ENCODE results near the gene CRKL. TPM values are rescaled to one million over a fixed set of nuclear protein-coding genes. Genes with fewer than 3 reads are reported as not detected.

The CRKL gene
- total RNA-seq, 1 experiment from 2014 or later: 82.7 TPM

Other genes with a start within 250 kb of the CRKL start
- 1.3 and 1.5 TPM in 2 replicates for gene SERPIND1, start 143.3 kb upstream of the CRKL start, total RNA-seq (2022)
- gene PI4KA, start 58.6 kb upstream of the CRKL start, total RNA-seq (2022): 66.9 and 67.2 TPM in 2 replicates
- gene SNAP29, start 58.4 kb upstream of the CRKL start, total RNA-seq (2022): 26.2 and 26.8 TPM in 2 replicates
- gene AIFM3, start 49.8 kb downstream of the CRKL start, total RNA-seq (2022): 0.73 and 3.0 TPM in 2 replicates
- gene LZTR1, start 64.9 kb downstream of the CRKL start, total RNA-seq (2022): 37.2 and 41.3 TPM in 2 replicates
- gene THAP7, start 84.7 kb downstream of the CRKL start, total RNA-seq (2022): 29.1 and 30.6 TPM in 2 replicates
- 0.11 TPM in 1 of 2 replicates, not detected in the other for gene P2RX6, start 97.8 kb downstream of the CRKL start, total RNA-seq (2022)
- 1.9 and 2.1 TPM in 2 replicates for gene SLC7A4, start 115.2 kb downstream of the CRKL start, total RNA-seq (2022)
- gene LRRC74B, start 128.5 kb downstream of the CRKL start, total RNA-seq (2022): not detected in 2 replicates